ENCODE data around the gene CAPN2.

The CAPN2 gene

GRCh38 chr1:223776826-223777454, 64.6 kb downstream of the CAPN2 start:
- TF ChIP-seq NFIC (IDR thresholded peaks at IDR 0.05) (no peak), ZBTB7A (IDR thresholded peaks at IDR 0.05; ENCODE audit: low read depth) (no peak), CREB1 (IDR thresholded peaks at IDR 0.05; ENCODE audit: low read depth) (no peak), REST (IDR thresholded peaks at IDR 0.05; ENCODE audit: low read depth) (no peak), MAX (IDR thresholded peaks at IDR 0.05) (no peak), YY1 (IDR thresholded peaks at IDR 0.05; ENCODE audit: low read depth) (no peak), RAD21 (IDR thresholded peaks at IDR 0.05; ENCODE audit: low read depth) (no peak), CEBPB (IDR thresholded peaks at IDR 0.05) (no peak), FOXM1 (IDR thresholded peaks at IDR 0.05; ENCODE audit: borderline replicate concordance, low read depth) (no peak), TAF1 (IDR thresholded peaks at IDR 0.05; ENCODE audit: low read depth) (no peak), EGR1 (IDR thresholded peaks at IDR 0.05) (no peak), TEAD4 (IDR thresholded peaks at IDR 0.05) (no peak), EP300 (IDR thresholded peaks at IDR 0.05; ENCODE audit: borderline replicate concordance) (no peak), USF1 (IDR thresholded peaks at IDR 0.05) (no peak), TCF12 (IDR thresholded peaks at IDR 0.05; ENCODE audit: low read depth) (no peak)

GRCh38 chr1:223780318-223780717, 68.0 kb downstream of the CAPN2 start:
- no peak for TF ChIP-seq REST (IDR thresholded peaks at IDR 0.05; ENCODE audit: low read depth)
- TF ChIP-seq MAX (IDR thresholded peaks at IDR 0.05) = no peak
- no peak for TF ChIP-seq TAF1 (IDR thresholded peaks at IDR 0.05; ENCODE audit: low read depth)
- no peak for TF ChIP-seq EGR1 (IDR thresholded peaks at IDR 0.05)
- TF ChIP-seq RAD21 (IDR thresholded peaks at IDR 0.05; ENCODE audit: low read depth) = no peak
- no peak for TF ChIP-seq NFIC (IDR thresholded peaks at IDR 0.05)
- no peak for TF ChIP-seq FOXM1 (IDR thresholded peaks at IDR 0.05; ENCODE audit: borderline replicate concordance, low read depth)
- no peak for TF ChIP-seq USF1 (IDR thresholded peaks at IDR 0.05)
- TF ChIP-seq ZBTB7A (IDR thresholded peaks at IDR 0.05; ENCODE audit: low read depth) = no peak
- TF ChIP-seq TCF12 (IDR thresholded peaks at IDR 0.05; ENCODE audit: low read depth) = no peak
- no peak for TF ChIP-seq CEBPB (IDR thresholded peaks at IDR 0.05)

GRCh38 chr1:223780949-223781348, 68.6 kb downstream of the CAPN2 start:
- TF ChIP-seq TAF1 (IDR thresholded peaks at IDR 0.05; ENCODE audit: low read depth) (no peak), CEBPB (IDR thresholded peaks at IDR 0.05) (no peak)

- no peak for TF ChIP-seq CREB1 (IDR thresholded peaks at IDR 0.05; ENCODE audit: low read depth)
- no peak for TF ChIP-seq EGR1 (IDR thresholded peaks at IDR 0.05)
- no peak for TF ChIP-seq TEAD4 (IDR thresholded peaks at IDR 0.05)
- TF ChIP-seq ZBTB7A (IDR thresholded peaks at IDR 0.05; ENCODE audit: low read depth) = no peak
- no peak for TF ChIP-seq USF1 (IDR thresholded peaks at IDR 0.05)
- no peak for TF ChIP-seq FOXM1 (IDR thresholded peaks at IDR 0.05; ENCODE audit: borderline replicate concordance, low read depth)
- TF ChIP-seq NFIC (IDR thresholded peaks at IDR 0.05) = no peak
- no peak for TF ChIP-seq REST (IDR thresholded peaks at IDR 0.05; ENCODE audit: low read depth)
- TF ChIP-seq CEBPB (IDR thresholded peaks at IDR 0.05) = no peak
- no peak for TF ChIP-seq RAD21 (IDR thresholded peaks at IDR 0.05; ENCODE audit: low read depth)
- no peak for TF ChIP-seq YY1 (IDR thresholded peaks at IDR 0.05; ENCODE audit: low read depth)
- no peak for TF ChIP-seq EP300 (IDR thresholded peaks at IDR 0.05; ENCODE audit: borderline replicate concordance)
- no peak for TF ChIP-seq MAX (IDR thresholded peaks at IDR 0.05)
- TF ChIP-seq TCF12 (IDR thresholded peaks at IDR 0.05; ENCODE audit: low read depth) = no peak
- TF ChIP-seq TAF1 (IDR thresholded peaks at IDR 0.05; ENCODE audit: low read depth) = no peak
Measured at GRCh38 chr1:223783676-223784075, 71.3 kb downstream of the CAPN2 start.

Measured in Ishikawa (cell line).